Endodermal cell (in vitro differentiated cells): ENCODE data around the gene CALML4. TPM values are rescaled to one million over a fixed set of nuclear protein-coding genes. Genes with fewer than 3 reads are reported as not detected.

Experiments used
- DNase-seq: peaks from one replicate; pipeline ENCODE4 v3.0.0-alpha.2; 2017
- H3K27ac ChIP-seq: 2 replicates; pipeline ENCODE4 v1.5.1; 2013; ENCODE audit warnings: mild to moderate bottlenecking, low read depth, low read length, moderate library complexity
- H3K27me3 ChIP-seq: 2 replicates; pipeline ENCODE4 v1.6.1; 2013; ENCODE audit warnings: mild to moderate bottlenecking, low read length, moderate library complexity; ENCODE audit not compliant: insufficient read depth, control insufficient read depth, poor library complexity, severe bottlenecking
- H3K36me3 ChIP-seq: 2 replicates; pipeline ENCODE4 v1.7.0; 2013; ENCODE audit warnings: mild to moderate bottlenecking, low read length, moderate library complexity; ENCODE audit not compliant: control insufficient read depth, insufficient read depth
- H3K4me1 ChIP-seq: one replicate; pipeline ENCODE4 v1.7.0; 2013; ENCODE audit warnings: low read length; ENCODE audit not compliant: control insufficient read depth, insufficient read depth
- H3K4me3 ChIP-seq: 2 replicates; pipeline ENCODE4 v1.5.1; 2013; ENCODE audit warnings: mild to moderate bottlenecking, low read length, moderate library complexity
- H3K9ac ChIP-seq: 2 replicates; pipeline ENCODE4 v1.6.1; 2013; ENCODE audit warnings: mild to moderate bottlenecking, low read length, moderate library complexity; ENCODE audit not compliant: poor library complexity, severe bottlenecking; ENCODE audit errors: extremely low read depth
- H3K9me3 ChIP-seq: 2 replicates; pipeline ENCODE4 v1.6.1; 2013; ENCODE audit warnings: mild to moderate bottlenecking, low read length, moderate library complexity; ENCODE audit not compliant: control insufficient read depth
- H3K27ac Mint-ChIP-seq: 2 replicates; pipeline ENCODE4 v1.8.0; 2020; ENCODE audit warnings: mixed read lengths
- H3K27me3 Mint-ChIP-seq: 2 replicates; pipeline ENCODE4 v1.8.0; 2021; ENCODE audit warnings: mild to moderate bottlenecking, mixed read lengths; ENCODE audit not compliant: insufficient read depth
- H3K36me3 Mint-ChIP-seq: 2 replicates; pipeline ENCODE4 v1.8.0; 2020; ENCODE audit warnings: low read depth, mixed read lengths
- H3K4me1 Mint-ChIP-seq: 2 replicates; pipeline ENCODE4 v1.8.0; 2020; ENCODE audit warnings: mixed read lengths
- H3K4me3 Mint-ChIP-seq: 2 replicates; pipeline ENCODE4 v1.8.0; 2020; ENCODE audit warnings: mild to moderate bottlenecking, moderate library complexity, mixed read lengths
- H3K9me3 Mint-ChIP-seq: 2 replicates; pipeline ENCODE4 v1.8.0; 2020; ENCODE audit warnings: mild to moderate bottlenecking, mixed read lengths
- CTCF ChIP-seq: fragments of 200-600 bp; sonication (generic); conservative IDR thresholded peaks from 2 replicates; pipeline ENCODE4 v1.5.0; 2021; ENCODE audit warnings: antibody characterized with exemption, mild to moderate bottlenecking
- WGBS, 2 experiments: methylation state at CpG; one replicate each; pipeline versions ENCODE4 v1.1.5 to v1.1.7; 2013; ENCODE audit warnings: missing lambda C conversion rate in 2 of 2, mixed read lengths in 1 of 2; ENCODE audit not compliant: insufficient coverage in 1 of 2, insufficient read length in 1 of 2; 5-methylcytosine and 5-hydroxymethylcytosine counted together
- long read RNA-seq, 4 experiments: library from polyadenylated mRNA in 2 of 4; library from RNA in 1 of 4; library from capped mRNA in 1 of 4; stranded (forward) in 3 of 4; unstranded in 1 of 4; transcript quantifications; one replicate each; pipeline ENCODE4 v2.0.0, GENCODE V29; 2020 to 2021; ENCODE audit warnings: inconsistent platforms in 1 of 4
- polyA plus RNA-seq, 2 experiments: library from polyadenylated mRNA; stranded (reverse); fragments of 50-300 nt; gene quantifications; one replicate each; pipeline ENCODE4 v1.2.3, GENCODE V29; 2013
- total RNA-seq, 2 donors: library from RNA; stranded (reverse); fragmentation: NEBNext Ultra II Directional in 1 of 2; extraction: Animal tissue kit (Norgen Biotek cat#: 25700) in 1 of 2; gene quantifications; 2 replicates in 1 of 2; 3 replicates in 1 of 2; pipeline ENCODE4 v1.2.1, GENCODE V29; 2021

CALML4 gene
- 10 to 100 TPM in 1 of 2 donors, 1 to 10 TPM in 1; 9.7 to 17.4 TPM for total RNA-seq
- polyA plus RNA-seq (2013, experiment 1 of 2), result 7.7 TPM
- polyA plus RNA-seq (2013, experiment 2 of 2), result 7.1 TPM
- long read RNA-seq, experiment 1, full-length matches to known transcripts, result 1 of 2 reads
- long read RNA-seq, experiment 1, partial matches to known transcripts, result 1 of 2 reads
- long read RNA-seq, experiment 1, other reads (novel, unspliced or antisense), result 0 of 2 reads
- long read RNA-seq, experiment 2, partial matches to known transcripts, result 1 of 5 reads
- long read RNA-seq, experiment 2, other reads (novel, unspliced or antisense), result 0 of 5 reads
- long read RNA-seq, experiment 3, full-length matches to known transcripts, result 3 of 4 reads
- long read RNA-seq, experiment 3, partial matches to known transcripts, result 0 of 4 reads
- long read RNA-seq, experiment 3, other reads (novel, unspliced or antisense), result 1 of 4 reads
- long read RNA-seq, experiment 4, partial matches to known transcripts, result 0 of 1 reads
- long read RNA-seq, experiment 4, other reads (novel, unspliced or antisense), result 0 of 1 reads

GRCh38 chr15:68204776-68205557 lies at the start of gene CALML4:
Gene CALML4, minus strand, starts transcription at chr15:68205332. Its CDS starts 85 bp downstream, at chr15:68205247.
- Mint-ChIP-seq H3K36me3 (peaks cover 4% of the 10 kb centered on the region), H3K9me3 (no peaks in the 10 kb centered on the region), H3K27ac (peak within 1 kb of the TSS; percentile 83), H3K4me3 (no peak within 1 kb of the TSS), H3K4me1 (peaks cover 26% of the 10 kb centered on the region), H3K27me3 (no peaks in the 10 kb centered on the region)
- Histone ChIP-seq H3K4me1 (peaks cover 13% of the 10 kb centered on the region), H3K36me3 (peaks cover 3% of the 10 kb centered on the region), H3K27ac (no peak within 1 kb of the TSS), H3K9ac (no peak within 1 kb of the TSS), H3K27me3 (no peaks in the 10 kb centered on the region), H3K9me3 (no peaks in the 10 kb centered on the region), H3K4me3 (no peak within 1 kb of the TSS)
- 87 to 91% methylated on average over 11 to 16 of the region's 16 CpGs for WGBS, 2 experiments
- no peak for TF ChIP-seq CTCF
- DNase-seq, result no peak

- no peak overlapping the region for H3K27ac Mint-ChIP-seq
- H3K4me3 Mint-ChIP-seq, result no peak overlapping the region
- H3K4me1 Mint-ChIP-seq, result peaks cover 4% of the 10 kb centered on the region
- Histone ChIP-seq H3K9ac (no peak overlapping the region), H3K4me3 (no peak overlapping the region), H3K27ac (no peak overlapping the region), H3K4me1 (no peaks in the 10 kb centered on the region), H3K27me3 (no peaks in the 10 kb centered on the region), H3K36me3 (no peaks in the 10 kb centered on the region), H3K9me3 (no peaks in the 10 kb centered on the region)
- H3K27me3 Mint-ChIP-seq, result no peaks in the 10 kb centered on the region
- TF ChIP-seq CTCF, result peak; percentile 87
- peaks cover 10% of the 10 kb centered on the region for H3K9me3 Mint-ChIP-seq
- 52 to 57% methylated on average over 3 to 7 of the region's 7 CpGs for WGBS, 2 experiments
- DNase-seq, result peak; percentile 69
- H3K36me3 Mint-ChIP-seq, result no peaks in the 10 kb centered on the region
These were observed 47.9 kb upstream of the CALML4 start for GRCh38 chr15:68252925-68253534.

GRCh38 chr15:68249058-68249713 lies 44.1 kb upstream of the CALML4 start:
- no peak overlapping the region for H3K27ac Mint-ChIP-seq
- Histone ChIP-seq H3K27me3 (no peaks in the 10 kb centered on the region), H3K27ac (no peak overlapping the region), H3K4me1 (no peaks in the 10 kb centered on the region), H3K9me3 (peaks cover 7% of the 10 kb centered on the region), H3K4me3 (no peak overlapping the region), H3K9ac (no peak overlapping the region), H3K36me3 (no peaks in the 10 kb centered on the region)
- H3K4me3 Mint-ChIP-seq, result no peak overlapping the region
- H3K4me1 Mint-ChIP-seq, result no peaks in the 10 kb centered on the region
- peaks cover 2% of the 10 kb centered on the region for H3K27me3 Mint-ChIP-seq
- peaks cover 22% of the 10 kb centered on the region for H3K9me3 Mint-ChIP-seq
- 82% methylated on average over 2 of the region's 3 CpGs; no CpG with 5 or more reads in 1 of the 2 experiments for WGBS, 2 experiments
- TF ChIP-seq CTCF, result no peak
- DNase-seq, result no peak
- peaks cover 4% of the 10 kb centered on the region for H3K36me3 Mint-ChIP-seq
